Measurements from ENCODE around the gene CCDC174. TPM values are rescaled to one million over a fixed set of nuclear protein-coding genes. Genes with fewer than 3 reads are reported as not detected.
"Not testable (repeated sequence)": the region's sequence is repeated elsewhere in the genome, so short reads cannot be mapped to it uniquely, and the experiment has no call there.

CCDC174 gene
- total RNA-seq, 1 experiment from 2014 or later = 16.0 TPM

DNA sequence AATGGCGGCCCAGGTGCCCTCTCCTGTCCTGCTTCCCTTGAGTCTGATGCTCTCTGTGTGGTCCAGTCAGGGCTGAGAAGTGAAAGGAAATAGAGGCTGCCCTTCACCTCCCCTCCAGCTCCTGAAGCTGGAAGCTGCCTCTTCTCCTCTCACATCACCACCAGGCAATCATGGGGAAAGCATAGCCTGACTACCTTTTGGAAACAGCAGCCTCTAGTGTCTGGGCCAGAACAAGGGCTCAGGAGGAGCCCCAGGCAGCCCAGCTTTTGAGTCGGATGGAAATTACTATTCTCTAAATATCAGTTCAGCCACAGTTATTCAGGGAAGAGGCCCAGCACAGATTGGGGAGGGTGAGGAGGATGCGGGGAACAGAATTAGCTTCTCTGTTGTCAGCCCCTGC, 43.3 kb upstream of the CCDC174 start:
- POLR2A ChIA-PET = no interaction called here
- TF ChIP-seq, protein P1, sequence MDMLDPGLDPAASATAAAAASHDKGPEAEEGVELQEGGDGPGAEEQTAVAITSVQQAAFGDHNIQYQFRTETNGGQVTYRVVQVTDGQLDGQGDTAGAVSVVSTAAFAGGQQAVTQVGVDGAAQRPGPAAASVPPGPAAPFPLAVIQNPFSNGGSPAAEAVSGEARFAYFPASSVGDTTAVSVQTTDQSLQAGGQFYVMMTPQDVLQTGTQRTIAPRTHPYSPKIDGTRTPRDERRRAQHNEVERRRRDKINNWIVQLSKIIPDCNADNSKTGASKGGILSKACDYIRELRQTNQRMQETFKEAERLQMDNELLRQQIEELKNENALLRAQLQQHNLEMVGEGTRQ (CRISPR knock-in tag; IDR thresholded peaks at IDR 0.05) = no peak
- no peak for TF ChIP-seq NR1H2 (CRISPR knock-in tag; IDR thresholded peaks at IDR 0.05)
- no peak for TF ChIP-seq OVOL2 (CRISPR knock-in tag; IDR thresholded peaks at IDR 0.05; ENCODE audit: borderline replicate concordance)
- 0 out of 2 replicates have a peak, but pooled peaks cover 6% of the 10 kb centered on the region for H3K4me1 Mint-ChIP-seq
- ATAC-seq = peak; percentile 83
- H3K9me3 Mint-ChIP-seq = peaks cover 7% of the 10 kb centered on the region
- no peak overlapping the region for H3K27ac Mint-ChIP-seq
- CTCF ChIA-PET = interaction anchor here (0.5 to 3.7 kb wide), 18 partner anchors 8 to 965 kb away, joined by 3 to 24 read pairs (median 4); no protein-coding TSS in a partner anchor
- H3K27me3 Mint-ChIP-seq (ENCODE audit: low read depth) = peaks cover 23% of the 10 kb centered on the region
- H3K4me3 Mint-ChIP-seq = no peak overlapping the region
- DNase-seq (ENCODE audit: low spot score) = no peak
- H3K36me3 Mint-ChIP-seq = no peaks in the 10 kb centered on the region; the same call in 1 of the 2 replicates

DNA sequence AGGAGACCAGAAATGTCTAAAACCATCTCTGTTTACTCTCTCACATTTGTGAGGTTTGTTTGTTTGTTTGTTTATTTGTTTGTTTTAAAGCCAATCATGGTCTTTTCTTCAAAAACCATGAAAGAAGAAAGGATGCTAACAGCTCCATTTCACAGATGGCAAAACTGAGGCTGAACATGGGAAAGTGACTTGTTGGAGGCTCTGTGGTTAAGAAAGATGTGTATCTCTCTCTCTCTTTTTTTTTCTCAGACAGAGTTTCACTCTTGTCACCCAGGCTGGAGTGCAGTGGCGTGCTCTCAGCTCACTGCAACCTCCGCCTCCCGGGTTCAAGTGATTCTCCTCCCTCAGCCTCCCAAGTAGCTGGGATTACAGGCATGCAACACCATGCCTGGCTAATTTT, 42.5 kb upstream of the CCDC174 start:
- DNase-seq (ENCODE audit: low spot score); H3K9me3 Mint-ChIP-seq; H3K4me1 Mint-ChIP-seq; H3K27ac Mint-ChIP-seq; POLR2A ChIA-PET; H3K36me3 Mint-ChIP-seq; H3K4me3 Mint-ChIP-seq; ATAC-seq: not testable (repeated sequence)
- CTCF ChIA-PET = interaction anchor here (1.5 to 3.7 kb wide), 3 partner anchors 21 to 406 kb away, joined by 6 to 24 read pairs (median 8); no protein-coding TSS in a partner anchor
- H3K27me3 Mint-ChIP-seq (ENCODE audit: low read depth) = peaks cover 16% of the 10 kb centered on the region

DNA sequence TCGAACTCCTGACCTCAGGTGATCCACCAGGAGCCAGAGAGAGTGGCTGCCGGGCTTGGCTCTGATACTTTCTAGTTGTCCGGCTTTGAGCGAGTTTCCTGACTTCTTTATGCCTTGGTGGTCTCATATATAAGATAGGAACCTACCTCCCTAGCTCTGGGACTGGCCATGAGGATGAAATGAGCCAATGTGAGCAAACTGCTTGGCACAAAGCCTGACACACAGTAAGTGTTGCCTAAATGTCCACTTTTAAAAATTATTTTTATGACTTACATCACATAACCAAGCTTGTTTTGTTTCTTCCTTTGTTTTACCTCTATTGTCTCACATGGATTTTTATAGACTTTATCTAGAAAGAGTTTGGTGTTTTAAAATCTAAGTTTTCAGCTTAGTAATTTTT, 42.1 kb upstream of the CCDC174 start:
- TF ChIP-seq ZNF671 (CRISPR knock-in tag; IDR thresholded peaks at IDR 0.05) (no peak), NFE2L1 (CRISPR knock-in tag; IDR thresholded peaks at IDR 0.05) (no peak), GRHL2 (CRISPR knock-in tag; IDR thresholded peaks at IDR 0.05; ENCODE audit: insufficient replicate concordance, severe bottlenecking) (no peak), FOXJ3 (CRISPR knock-in tag; IDR thresholded peaks at IDR 0.05; ENCODE audit: borderline replicate concordance) (no peak), MYBL2 (CRISPR knock-in tag; IDR thresholded peaks at IDR 0.05) (no peak), CREM (CRISPR knock-in tag; IDR thresholded peaks at IDR 0.05) (no peak), SMAD4 (CRISPR knock-in tag; IDR thresholded peaks at IDR 0.05) (no peak), OVOL2 (CRISPR knock-in tag; IDR thresholded peaks at IDR 0.05; ENCODE audit: borderline replicate concordance) (no peak), RELA (CRISPR knock-in tag; IDR thresholded peaks at IDR 0.05; ENCODE audit: borderline replicate concordance) (no peak), EMX1 (CRISPR knock-in tag; IDR thresholded peaks at IDR 0.05) (no peak)
- TF ChIP-seq, protein P2, sequence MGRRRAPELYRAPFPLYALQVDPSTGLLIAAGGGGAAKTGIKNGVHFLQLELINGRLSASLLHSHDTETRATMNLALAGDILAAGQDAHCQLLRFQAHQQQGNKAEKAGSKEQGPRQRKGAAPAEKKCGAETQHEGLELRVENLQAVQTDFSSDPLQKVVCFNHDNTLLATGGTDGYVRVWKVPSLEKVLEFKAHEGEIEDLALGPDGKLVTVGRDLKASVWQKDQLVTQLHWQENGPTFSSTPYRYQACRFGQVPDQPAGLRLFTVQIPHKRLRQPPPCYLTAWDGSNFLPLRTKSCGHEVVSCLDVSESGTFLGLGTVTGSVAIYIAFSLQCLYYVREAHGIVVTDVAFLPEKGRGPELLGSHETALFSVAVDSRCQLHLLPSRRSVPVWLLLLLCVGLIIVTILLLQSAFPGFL (CRISPR knock-in tag; IDR thresholded peaks at IDR 0.05; ENCODE audit: borderline replicate concordance) = no peak
- TF ChIP-seq, protein P3, sequence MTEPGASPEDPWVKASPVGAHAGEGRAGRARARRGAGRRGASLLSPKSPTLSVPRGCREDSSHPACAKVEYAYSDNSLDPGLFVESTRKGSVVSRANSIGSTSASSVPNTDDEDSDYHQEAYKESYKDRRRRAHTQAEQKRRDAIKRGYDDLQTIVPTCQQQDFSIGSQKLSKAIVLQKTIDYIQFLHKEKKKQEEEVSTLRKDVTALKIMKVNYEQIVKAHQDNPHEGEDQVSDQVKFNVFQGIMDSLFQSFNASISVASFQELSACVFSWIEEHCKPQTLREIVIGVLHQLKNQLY (CRISPR knock-in tag; IDR thresholded peaks at IDR 0.05) = no peak
- TF ChIP-seq, protein P4, sequence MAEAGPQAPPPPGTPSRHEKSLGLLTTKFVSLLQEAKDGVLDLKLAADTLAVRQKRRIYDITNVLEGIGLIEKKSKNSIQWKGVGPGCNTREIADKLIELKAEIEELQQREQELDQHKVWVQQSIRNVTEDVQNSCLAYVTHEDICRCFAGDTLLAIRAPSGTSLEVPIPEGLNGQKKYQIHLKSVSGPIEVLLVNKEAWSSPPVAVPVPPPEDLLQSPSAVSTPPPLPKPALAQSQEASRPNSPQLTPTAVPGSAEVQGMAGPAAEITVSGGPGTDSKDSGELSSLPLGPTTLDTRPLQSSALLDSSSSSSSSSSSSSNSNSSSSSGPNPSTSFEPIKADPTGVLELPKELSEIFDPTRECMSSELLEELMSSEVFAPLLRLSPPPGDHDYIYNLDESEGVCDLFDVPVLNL (CRISPR knock-in tag; IDR thresholded peaks at IDR 0.05; ENCODE audit: borderline replicate concordance, low read depth) = no peak
- TF ChIP-seq, protein P5, sequence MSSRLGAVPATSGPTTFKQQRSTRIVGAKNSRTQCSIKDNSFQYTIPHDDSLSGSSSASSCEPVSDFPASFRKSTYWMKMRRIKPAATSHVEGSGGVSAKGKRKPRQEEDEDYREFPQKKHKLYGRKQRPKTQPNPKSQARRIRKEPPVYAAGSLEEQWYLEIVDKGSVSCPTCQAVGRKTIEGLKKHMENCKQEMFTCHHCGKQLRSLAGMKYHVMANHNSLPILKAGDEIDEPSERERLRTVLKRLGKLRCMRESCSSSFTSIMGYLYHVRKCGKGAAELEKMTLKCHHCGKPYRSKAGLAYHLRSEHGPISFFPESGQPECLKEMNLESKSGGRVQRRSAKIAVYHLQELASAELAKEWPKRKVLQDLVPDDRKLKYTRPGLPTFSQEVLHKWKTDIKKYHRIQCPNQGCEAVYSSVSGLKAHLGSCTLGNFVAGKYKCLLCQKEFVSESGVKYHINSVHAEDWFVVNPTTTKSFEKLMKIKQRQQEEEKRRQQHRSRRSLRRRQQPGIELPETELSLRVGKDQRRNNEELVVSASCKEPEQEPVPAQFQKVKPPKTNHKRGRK (CRISPR knock-in tag; IDR thresholded peaks at IDR 0.05; ENCODE audit: borderline replicate concordance) = no peak
- TF ChIP-seq, protein P6, sequence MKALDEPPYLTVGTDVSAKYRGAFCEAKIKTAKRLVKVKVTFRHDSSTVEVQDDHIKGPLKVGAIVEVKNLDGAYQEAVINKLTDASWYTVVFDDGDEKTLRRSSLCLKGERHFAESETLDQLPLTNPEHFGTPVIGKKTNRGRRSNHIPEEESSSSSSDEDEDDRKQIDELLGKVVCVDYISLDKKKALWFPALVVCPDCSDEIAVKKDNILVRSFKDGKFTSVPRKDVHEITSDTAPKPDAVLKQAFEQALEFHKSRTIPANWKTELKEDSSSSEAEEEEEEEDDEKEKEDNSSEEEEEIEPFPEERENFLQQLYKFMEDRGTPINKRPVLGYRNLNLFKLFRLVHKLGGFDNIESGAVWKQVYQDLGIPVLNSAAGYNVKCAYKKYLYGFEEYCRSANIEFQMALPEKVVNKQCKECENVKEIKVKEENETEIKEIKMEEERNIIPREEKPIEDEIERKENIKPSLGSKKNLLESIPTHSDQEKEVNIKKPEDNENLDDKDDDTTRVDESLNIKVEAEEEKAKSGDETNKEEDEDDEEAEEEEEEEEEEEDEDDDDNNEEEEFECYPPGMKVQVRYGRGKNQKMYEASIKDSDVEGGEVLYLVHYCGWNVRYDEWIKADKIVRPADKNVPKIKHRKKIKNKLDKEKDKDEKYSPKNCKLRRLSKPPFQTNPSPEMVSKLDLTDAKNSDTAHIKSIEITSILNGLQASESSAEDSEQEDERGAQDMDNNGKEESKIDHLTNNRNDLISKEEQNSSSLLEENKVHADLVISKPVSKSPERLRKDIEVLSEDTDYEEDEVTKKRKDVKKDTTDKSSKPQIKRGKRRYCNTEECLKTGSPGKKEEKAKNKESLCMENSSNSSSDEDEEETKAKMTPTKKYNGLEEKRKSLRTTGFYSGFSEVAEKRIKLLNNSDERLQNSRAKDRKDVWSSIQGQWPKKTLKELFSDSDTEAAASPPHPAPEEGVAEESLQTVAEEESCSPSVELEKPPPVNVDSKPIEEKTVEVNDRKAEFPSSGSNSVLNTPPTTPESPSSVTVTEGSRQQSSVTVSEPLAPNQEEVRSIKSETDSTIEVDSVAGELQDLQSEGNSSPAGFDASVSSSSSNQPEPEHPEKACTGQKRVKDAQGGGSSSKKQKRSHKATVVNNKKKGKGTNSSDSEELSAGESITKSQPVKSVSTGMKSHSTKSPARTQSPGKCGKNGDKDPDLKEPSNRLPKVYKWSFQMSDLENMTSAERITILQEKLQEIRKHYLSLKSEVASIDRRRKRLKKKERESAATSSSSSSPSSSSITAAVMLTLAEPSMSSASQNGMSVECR (CRISPR knock-in tag; IDR thresholded peaks at IDR 0.05; ENCODE audit: borderline replicate concordance) = no peak
- TF ChIP-seq, protein P7, sequence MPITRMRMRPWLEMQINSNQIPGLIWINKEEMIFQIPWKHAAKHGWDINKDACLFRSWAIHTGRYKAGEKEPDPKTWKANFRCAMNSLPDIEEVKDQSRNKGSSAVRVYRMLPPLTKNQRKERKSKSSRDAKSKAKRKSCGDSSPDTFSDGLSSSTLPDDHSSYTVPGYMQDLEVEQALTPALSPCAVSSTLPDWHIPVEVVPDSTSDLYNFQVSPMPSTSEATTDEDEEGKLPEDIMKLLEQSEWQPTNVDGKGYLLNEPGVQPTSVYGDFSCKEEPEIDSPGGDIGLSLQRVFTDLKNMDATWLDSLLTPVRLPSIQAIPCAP (CRISPR knock-in tag; IDR thresholded peaks at IDR 0.05) = no peak
- TF ChIP-seq, protein P8, sequence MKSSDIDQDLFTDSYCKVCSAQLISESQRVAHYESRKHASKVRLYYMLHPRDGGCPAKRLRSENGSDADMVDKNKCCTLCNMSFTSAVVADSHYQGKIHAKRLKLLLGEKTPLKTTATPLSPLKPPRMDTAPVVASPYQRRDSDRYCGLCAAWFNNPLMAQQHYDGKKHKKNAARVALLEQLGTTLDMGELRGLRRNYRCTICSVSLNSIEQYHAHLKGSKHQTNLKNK (CRISPR knock-in tag; IDR thresholded peaks at IDR 0.05) = no peak
- Mint-ChIP-seq H3K27ac (no peak overlapping the region), H3K27me3 (ENCODE audit: low read depth) (peaks cover 14% of the 10 kb centered on the region; the same call in 1 of the 2 replicates), H3K36me3 (no peaks in the 10 kb centered on the region), H3K9me3 (no peaks in the 10 kb centered on the region), H3K4me1 (0 out of 2 replicates have a peak, but pooled peaks cover 6% of the 10 kb centered on the region), H3K4me3 (no peak overlapping the region)
- no peak for DNase-seq (ENCODE audit: low spot score)
- no peak for ATAC-seq
- CTCF ChIA-PET = no interaction called here
- POLR2A ChIA-PET = no interaction called here
